Inferior parietal cortex (tissue), 1 donor: ENCODE results near the gene CCKAR.

ENCODE experiments used
- DNase-seq: peaks from one replicate; pipeline ENCODE4 v3.0.0-alpha.2; 2016; ENCODE audit errors: extremely low spot score

CCKAR gene

GRCh38 chr4:26459054-26459755, 31.1 kb downstream of the CCKAR start:
- peak; percentile 40 for DNase-seq

GRCh38 chr4:26458157-26458561, 32.1 kb downstream of the CCKAR start:
- no peak for DNase-seq

GRCh38 chr4:26457412-26457811, 32.9 kb downstream of the CCKAR start:
- no peak for DNase-seq

- no peak for DNase-seq
Observed at GRCh38 chr4:26455571-26455970, 34.7 kb downstream of the CCKAR start.

- DNase-seq: no peak
Observed at GRCh38 chr4:26454961-26455360, 35.3 kb downstream of the CCKAR start.

- no peak for DNase-seq
Observed at GRCh38 chr4:26452565-26453531, 37.4 kb downstream of the CCKAR start.

GRCh38 chr4:26451597-26451996, 38.7 kb downstream of the CCKAR start:
- no peak for DNase-seq

GRCh38 chr4:26450418-26450817, 39.9 kb downstream of the CCKAR start:
- DNase-seq: no peak

- no peak for DNase-seq
Observed at GRCh38 chr4:26447378-26447777, 42.9 kb downstream of the CCKAR start.

GRCh38 chr4:26441771-26442170, 48.5 kb downstream of the CCKAR start:
- DNase-seq: no peak

- no peak for DNase-seq
Observed at GRCh38 chr4:26441102-26441501, 49.2 kb downstream of the CCKAR start.

- DNase-seq: no peak
Observed at GRCh38 chr4:26434030-26434639, 56.1 kb downstream of the CCKAR start.

- DNase-seq: no peak
Observed at GRCh38 chr4:26433556-26433955, 56.7 kb downstream of the CCKAR start.

- DNase-seq: no peak
Observed at GRCh38 chr4:26432419-26432818, 57.9 kb downstream of the CCKAR start.

- no peak for DNase-seq
Observed at GRCh38 chr4:26431461-26432180, 58.7 kb downstream of the CCKAR start.
